Measurements from ENCODE around the gene ARID1B.
"Not testable (repeated sequence)": the region's sequence is repeated elsewhere in the genome, so short reads cannot be mapped to it uniquely, and the experiment has no call there.

ARID1B gene

DNA sequence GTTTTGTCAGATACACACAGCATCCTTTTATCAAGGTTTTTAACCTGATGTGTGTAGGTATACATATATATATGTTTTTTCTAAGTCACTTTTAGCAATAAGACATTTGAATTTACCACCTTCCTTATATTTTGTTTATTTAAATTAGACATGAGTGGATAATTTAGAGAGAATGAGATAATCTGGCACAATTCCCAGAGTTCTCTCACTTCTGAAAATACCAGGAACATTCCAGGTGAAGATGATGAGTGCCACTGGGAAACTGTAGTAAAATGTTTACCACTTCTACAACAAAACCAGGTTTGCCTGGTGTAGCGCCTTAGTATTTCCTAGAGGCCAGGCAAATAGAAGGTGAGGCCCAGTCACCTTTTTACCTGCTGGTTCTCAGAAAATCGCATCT lies 356.7 kb downstream of the ARID1B start:
- no peak for DNase-seq (ENCODE audit: low spot score)

DNA sequence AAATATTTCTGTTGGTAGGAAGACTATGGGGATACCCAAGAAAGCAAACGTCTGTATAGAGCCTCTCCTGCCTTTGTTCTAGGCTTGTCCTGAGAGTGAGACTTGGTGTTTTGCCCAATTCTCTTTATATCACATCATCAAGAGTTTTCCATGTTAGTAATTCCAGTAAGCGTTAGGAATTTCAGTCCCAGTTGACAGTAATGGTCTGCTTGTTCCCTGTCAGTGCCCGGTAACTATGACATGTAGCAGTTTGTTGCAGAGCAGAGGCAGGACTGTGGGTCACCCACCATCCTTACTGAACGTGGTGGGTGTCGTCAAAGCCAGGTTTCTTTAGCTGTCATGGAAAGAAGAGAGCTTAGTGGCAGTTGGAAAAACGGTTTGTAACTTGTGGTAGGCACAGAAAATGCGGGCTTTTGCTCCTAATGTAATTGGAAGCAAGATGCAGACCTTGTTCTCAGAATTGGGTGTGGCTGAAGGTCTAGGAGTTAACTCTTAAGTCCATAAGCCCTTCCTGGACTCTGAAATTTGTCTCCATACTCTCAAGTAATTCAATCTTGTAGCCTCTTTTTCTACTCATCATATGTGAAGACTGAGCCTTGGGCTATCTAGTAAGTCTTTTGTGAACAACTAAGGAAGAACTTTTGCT lies 357.3 kb downstream of the ARID1B start:
- no peak for DNase-seq (ENCODE audit: low spot score)

DNA sequence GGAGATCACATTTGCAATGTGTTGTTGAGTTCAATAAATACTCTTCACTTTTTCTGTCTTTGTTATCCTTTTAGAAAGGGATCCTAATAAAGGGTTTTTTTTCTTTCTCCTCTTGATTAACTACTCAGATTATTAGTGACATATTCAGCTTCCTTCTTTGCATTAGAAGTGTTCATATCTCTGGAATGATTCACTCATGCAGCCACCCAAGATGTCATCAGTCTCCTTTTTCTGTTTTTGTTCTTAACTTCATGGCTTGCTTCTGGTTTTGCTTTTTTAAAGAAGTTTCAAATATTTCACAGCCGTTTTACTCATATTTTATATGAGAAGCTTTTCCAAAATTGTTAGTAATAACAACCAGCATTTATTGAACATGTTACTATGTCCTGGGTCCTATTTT lies 358.5 kb downstream of the ARID1B start:
- DNase-seq (ENCODE audit: low spot score), result no peak

DNA sequence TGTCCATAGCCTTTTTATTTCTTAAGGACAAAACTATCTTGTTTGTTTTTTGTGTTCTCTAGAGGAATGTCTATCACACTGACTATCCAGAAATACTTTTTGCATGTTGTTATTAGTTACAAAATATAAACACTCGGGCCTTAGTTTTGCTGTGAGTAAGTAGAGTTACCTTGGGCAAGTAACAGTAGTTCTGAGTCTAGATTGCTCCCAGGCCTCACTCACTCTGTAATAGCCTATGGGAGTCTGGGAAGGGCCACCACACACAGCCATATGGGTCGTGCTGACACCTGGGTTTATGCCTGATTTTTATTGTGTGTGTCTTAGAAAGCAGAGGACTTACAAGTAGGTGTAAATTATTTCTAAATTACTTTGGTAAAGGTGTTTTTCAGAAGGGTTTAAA lies 360.3 kb downstream of the ARID1B start:
- DNase-seq (ENCODE audit: low spot score), result no peak

DNA sequence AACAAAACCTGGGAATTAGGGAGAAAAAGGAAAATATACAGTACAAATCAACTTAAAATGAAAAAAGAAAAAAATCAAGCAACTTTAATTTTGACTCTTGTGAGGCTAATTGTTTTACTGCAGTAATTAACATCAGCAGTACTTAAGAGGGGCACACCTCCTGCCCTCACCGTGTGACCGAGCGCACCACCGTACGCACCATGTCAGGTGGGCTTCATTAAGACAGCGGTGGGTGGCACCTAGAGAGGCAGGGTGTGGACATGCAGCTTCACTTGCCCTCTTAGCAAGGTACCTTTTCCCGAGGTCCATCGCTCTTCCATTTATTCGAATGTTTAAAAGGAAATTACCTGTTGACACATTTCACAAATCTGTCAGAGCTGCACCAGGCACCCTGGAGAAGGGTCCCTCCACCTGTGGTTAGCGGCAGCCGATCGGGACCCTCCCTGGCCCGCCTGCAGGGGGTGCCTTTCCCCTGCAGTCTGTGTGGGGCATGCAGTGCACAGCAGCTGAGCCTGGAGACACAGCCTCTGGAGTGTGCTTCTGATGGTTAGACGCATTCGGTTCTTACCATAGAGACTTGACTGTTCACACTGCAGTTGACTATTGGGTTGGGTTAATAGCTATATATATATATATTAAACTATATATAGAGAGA lies 362.0 kb downstream of the ARID1B start:
- DNase-seq (ENCODE audit: low spot score), result no peak

DNA sequence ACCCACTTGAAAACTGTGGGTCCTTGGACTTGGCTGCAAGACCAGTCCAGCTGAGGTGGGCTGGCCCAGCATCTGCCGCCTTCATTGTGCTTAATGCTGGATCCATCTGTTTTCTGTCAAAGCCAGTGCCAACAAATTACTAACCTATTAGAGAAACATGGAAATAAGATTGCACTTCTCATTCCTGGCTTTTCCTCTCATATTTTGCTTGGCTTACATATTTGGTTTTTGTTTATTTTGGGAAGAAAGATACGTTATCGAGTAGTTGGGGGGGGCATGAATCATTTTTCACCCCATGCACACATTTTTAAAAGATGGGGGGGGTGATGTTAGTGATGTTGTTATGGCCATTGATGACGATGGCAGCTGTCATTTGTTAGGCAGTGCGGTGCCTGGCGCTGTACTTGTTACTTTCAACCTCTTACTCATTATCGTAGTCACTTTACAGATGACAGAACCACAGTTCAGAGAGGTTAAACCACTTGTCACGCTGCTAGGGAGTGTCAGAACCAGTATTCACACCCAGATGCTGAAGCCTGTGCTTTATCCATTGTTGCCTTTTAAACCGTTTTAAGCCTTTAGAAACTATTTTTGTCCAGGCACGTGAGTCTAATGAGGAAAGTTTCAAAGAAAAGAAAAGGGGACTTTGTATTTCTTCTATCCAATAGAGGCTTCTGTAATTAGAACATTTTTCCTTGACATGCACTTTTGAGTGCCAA lies 366.2 kb downstream of the ARID1B start:
- DNase-seq (ENCODE audit: low spot score), result peak; percentile 55

DNA sequence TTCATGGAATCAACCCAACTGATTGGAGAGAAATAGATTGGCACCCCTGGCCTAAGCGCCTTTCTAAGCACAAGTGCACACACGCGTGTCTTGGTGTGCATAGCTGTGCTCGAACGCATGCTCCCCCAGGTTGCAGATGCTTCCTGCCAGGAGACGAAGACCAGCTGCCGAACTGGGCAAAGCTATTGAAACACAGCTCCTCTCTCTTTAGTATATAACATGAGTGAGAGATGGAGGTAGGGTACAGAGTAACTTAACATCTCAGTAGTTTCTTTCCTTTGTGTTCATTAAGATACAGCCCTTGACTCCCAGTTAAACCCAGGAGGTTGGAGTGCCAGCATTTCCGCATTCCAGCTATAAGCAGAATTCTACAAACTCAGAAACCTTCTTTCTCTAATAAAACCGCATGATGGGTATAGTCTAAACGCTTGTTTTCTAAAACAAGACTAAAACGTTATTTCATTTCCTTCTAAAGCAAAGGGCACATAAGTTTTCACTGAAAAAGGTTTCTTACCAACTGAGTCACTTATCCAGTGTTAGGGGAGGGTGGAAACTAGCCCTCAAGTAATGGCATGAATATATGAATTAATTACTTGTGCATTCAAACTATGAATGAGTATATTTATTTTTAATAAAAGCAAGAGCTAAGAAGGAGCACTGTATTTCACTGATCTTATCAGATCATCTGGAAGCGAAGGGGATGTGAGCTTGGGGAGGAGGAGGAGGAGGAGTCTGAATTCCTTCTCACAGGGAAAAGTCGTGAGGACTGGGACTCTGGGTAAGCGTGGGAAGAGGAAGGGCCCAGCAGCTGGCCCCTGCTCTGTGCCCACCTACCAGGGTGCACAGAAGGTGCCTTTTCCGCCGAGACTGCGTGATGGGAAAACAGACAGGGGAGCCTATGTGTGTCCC lies 367.0 kb downstream of the ARID1B start:
- no peak for DNase-seq (ENCODE audit: low spot score)

DNA sequence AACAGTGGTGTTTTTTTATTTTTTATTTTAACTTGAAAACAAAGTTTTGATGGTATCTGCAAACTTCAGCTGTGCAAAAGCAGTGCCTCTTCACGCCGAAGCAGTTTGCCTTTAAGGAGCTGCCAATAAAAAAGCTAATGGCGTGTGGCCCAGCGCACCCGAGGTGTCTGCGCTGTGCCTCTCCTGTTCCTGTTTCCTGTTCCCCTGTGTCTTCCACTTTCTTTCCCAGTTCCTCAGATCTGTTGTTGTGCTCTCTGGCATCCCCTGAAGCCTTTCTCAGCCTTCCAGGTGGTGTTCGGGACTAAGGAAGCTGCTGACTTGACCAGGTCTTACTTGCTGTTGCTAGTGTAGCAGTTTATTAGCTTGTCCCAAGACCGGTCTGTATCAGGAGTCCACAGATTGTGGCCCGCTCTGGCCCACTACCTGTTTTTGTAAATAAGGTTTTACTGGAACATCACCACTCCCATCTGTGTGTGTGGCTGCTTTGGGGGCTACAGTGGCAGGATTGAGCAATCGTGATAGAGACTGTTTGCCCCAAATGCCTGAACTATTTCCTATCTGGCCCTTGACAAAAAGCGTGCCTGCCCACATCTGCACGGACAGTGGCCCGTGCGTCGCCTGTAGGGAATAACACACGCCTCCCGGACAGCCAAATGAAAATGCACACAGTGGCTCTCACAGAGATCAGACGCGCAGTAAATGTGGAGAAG lies 367.8 kb downstream of the ARID1B start:
- no peak for DNase-seq (ENCODE audit: low spot score)

DNA sequence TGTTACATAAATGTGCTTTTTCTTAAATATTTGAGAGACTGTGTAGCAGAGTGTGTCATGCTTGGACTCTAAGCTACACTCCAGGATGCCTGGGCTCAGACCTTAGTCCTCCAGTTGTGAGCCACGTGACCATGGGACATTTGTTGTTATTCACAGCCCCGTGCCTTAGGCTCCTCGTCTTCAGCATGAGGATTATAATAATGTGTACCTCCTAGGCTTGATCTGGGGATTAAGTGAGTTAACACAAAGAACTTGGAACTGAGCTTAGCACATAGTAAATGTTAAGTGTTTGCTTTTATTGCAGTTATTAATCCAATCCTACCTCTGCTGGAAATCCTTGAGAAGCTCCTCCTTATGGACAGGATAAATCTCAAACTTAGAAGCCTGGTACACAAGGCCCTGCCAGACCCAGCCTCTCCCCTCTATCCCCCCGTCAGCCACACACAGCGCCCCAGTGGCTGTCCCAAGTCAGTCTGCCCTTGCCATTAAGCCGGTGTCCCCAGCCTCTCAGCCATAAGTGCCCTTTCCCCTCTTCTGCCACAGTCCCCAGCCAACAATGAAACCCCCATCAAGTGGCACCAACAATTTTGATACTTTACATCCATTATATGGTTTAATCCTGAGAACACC lies 368.6 kb downstream of the ARID1B start:
- DNase-seq (ENCODE audit: low spot score), result no peak

DNA sequence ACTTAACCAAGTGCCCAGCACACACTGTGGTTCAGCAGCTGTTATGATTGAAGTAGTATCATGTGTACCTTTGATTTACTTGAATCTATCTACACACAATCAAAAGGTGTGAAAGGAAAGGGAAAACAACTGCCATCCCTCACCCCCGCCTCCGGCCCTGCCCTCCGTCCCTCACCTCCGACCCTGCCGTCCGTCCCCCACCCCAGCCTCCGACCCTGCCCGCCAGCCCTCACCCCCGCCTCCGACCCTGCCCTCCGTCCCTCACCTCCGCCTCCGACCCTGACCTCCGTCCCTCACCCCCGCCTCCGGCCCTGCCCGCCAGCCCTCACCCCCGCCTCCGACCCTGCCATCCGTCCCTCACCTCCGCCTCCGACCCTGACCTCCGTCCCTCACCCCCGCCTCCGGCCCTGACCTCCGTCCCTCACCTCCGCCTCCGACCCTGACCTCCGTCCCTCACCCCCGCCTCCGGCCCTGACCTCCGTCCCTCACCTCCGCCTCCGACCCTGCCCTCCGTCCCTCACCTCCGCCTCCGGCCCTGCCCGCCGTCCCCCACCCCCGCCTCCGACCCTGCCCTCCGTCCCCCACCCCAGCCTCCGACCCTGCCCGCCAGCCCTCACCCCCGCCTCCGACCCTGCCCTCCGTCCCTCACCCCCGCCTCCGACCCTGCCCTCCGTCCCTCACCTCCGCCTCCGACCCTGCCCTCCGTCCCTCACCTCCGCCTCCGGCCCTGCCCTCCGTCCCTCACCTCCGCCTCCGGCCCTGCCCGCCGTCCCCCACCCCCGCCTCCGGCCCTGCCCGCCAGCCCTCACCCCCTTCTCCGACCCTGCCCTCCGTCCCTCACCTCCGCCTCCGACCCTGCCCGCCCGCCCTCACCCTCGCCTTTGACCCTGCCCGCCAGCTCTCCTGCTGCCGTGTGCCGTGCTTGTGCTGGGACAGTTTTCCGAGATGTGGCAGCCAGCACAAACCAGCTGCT lies 370.2 kb downstream of the ARID1B start:
- DNase-seq (ENCODE audit: low spot score), result not testable (repeated sequence)

DNA sequence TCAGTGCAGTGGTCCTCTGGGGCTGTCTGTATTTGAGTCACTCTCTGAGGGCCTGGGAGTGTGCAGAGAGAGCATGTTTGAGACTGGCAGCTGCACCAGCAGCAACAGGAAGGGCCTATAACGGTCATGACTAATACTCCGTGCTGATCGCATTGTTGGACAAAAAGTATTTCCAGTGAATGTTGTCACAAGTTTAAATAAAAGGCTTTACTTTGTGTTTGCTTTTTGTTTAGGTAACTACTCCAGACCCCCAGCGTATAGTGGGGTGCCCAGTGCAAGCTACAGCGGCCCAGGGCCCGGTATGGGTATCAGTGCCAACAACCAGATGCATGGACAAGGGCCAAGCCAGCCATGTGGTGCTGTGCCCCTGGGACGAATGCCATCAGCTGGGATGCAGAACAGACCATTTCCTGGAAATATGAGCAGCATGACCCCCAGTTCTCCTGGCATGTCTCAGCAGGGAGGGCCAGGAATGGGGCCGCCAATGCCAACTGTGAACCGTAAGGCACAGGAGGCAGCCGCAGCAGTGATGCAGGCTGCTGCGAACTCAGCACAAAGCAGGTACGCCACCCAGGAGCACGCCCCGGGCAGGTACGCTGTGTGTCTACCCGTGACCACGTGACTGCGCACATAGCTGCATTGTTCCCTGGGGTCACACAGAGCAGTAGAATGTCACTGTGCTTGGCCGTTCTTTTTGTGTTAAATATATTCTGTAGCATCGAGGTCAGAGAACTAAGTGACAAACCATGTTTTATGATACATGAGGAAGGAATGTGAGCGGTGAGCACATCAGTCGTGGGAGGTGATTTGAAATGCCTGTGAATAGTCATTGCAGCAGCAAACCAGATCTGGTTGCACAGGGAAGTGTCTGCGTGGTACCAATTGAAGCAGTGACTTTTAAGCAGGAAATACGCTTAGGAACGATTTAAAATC lies 371.5 kb downstream of the ARID1B start:
- no peak for DNase-seq (ENCODE audit: low spot score)

DNA sequence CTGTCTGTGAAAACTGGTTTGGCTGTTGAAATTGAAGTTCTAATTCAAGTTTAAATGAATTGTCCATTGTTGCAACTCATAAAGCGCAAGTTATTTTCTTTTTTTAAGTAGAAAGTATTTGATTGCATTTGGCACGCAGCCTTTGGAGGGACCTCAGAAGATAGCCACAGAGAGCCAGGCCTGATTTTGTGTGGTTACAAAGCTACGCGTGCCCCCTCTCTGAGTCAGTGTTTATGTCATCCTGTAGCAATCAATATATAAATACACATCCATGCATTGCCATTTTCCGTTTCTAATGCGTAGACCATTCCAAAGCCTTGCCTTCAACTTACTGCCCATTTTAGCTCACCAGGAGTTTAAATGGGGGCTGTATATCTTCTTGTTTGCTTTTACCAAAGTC lies 372.9 kb downstream of the ARID1B start:
- DNase-seq (ENCODE audit: low spot score), result no peak

DNA sequence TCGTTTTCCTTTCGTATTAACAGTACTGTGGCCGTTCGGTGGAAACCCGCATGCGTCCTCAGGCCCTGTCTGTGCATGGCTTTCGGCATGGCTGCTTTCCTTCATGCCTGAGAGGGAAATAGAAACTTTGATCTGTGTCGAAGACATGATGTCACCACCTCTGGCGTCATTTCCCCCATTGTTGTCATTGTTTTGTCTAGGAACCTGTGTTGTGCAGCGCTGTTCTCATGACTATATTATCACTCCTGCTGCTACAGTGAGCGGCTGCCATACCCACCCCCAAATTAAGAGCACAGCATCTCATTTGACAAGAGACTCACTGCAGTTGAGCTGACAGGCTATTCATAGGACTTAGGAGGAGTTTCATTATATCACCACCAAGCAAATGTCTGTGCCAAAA lies 373.9 kb downstream of the ARID1B start:
- no peak for DNase-seq (ENCODE audit: low spot score)

DNA sequence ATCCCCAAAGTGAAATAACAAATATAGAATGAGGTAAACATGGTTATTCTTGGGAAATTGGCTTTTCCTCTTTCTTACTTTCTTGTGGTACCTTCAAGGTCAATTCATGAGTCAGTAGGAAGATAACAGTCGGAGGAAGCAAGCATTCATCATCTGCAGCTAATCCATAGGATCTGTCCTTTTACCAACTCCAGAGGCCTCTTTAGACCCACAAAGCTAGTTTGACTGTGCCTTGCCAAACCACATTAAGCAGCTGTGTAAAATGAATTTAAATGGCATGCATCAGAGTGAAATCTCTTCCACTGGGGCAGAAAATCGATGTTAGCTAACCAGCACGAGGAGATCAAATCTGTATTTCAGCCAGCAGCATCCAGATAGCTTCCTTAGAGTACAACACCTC lies 374.8 kb downstream of the ARID1B start:
- DNase-seq (ENCODE audit: low spot score), result peak; percentile 15

DNA sequence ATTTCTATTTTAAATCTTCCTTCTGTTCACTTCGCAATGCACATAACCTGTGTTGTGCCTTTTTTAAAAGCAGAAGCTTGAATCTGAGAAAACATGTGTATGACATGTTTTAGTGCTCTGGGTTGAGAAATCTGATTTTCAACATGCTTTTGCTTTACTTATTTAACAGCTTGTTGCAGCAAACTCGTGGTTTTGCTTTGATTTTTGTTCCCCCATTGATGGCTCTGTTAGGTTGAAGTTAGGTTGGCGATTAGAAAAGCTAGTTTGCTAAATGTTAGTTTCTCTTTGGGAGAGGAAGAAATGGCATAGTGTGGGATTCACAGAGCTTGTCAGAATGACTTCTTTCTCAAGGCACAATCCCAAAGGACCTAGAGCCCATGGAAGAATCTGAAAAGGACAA lies 375.4 kb downstream of the ARID1B start:
- DNase-seq (ENCODE audit: low spot score), result no peak

DNA sequence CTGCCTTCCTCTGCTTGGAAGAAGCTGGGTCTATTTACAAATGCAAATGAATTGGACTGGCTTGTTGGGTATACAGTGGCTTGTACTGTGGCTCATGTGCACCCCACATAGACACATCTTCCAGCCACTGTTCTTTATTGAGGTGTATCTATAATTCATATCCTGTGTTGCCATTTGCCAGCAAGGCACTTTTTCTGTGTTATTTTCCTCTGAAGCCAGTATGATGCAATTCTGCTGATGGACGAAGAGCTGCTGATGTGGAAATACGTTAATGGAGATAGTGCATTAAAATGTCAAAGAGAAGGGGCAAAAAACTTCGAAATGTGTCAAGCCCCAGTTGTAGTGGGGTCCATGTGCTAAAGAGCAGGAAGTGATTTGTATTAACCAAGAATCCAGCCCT lies 378.6 kb downstream of the ARID1B start:
- DNase-seq (ENCODE audit: low spot score), result no peak

DNA sequence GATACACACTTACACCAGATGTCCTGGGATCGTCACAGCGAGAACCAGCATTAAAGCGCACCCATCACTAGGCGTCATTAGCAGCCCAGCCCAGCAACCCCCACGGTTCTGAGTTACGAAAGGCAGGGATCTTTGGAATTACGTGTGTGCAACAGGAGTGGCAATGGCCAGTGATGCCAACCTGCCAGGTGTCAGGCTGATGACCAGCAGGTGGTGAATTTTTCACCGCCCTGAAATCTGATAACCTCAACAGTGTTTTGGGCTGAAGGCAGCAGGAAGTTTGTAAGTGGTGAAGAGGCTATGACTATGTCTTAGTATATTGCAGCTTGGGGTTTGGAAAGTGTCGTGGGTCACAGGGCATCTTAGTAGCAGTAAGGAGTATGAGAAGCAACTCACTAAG lies 380.1 kb downstream of the ARID1B start:
- no peak for DNase-seq (ENCODE audit: low spot score)

DNA sequence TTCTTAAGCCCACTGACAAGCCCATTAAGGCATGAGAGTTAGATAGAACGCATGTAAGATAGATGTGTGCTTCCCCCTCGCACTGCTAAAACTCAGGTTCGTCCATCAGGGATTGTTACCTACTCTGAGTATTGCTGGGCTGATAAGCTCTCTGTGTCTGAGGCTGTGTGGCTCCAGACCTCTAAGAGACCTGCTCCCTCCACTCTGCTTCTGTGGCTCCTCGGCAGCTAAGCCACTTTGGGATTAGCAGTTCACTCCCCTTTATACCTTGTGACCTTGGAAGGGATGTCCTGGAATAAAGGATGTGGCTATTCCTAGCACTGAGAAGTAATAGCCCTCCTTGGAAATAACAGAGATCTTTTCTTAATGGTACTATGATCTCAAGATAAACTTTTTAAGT lies 381.3 kb downstream of the ARID1B start:
- no peak for DNase-seq (ENCODE audit: low spot score)

DNA sequence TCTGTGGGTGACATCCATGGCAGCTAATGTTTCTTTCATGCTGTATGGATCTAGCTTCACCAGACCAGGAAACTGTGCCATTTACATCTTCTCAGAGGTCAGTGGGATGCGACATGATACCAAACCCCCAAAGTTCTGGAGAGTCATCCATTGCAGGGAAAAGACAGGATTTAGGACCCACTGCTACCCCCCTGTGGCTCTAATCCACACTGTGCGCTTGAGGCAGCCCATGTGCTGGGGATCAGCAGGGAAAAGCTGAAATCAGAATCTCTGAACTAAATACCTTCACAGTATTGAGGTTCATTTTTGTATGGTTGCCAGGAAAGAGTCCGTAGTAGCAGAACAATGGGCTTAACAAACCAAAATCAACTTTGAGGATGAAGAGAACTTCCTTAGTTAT lies 381.7 kb downstream of the ARID1B start:
- DNase-seq (ENCODE audit: low spot score), result no peak
